UCSD-AML1 (cell line): ENCODE results near the gene ARHGAP10.
"Not testable (repeated sequence)": the region's sequence is repeated elsewhere in the genome, so short reads cannot be mapped to it uniquely, and the experiment has no call there.

Experiments
- DNase-seq: peaks from one replicate; lab custom pipeline; 2025; ENCODE audit not compliant: unreplicated experiment; lab: John Stamatoyannopoulos, UW

Gene ARHGAP10

GRCh38 chr4:147885216-147885615 is 153.3 kb downstream of the ARHGAP10 start:
- not testable (repeated sequence) for DNase-seq

DNA sequence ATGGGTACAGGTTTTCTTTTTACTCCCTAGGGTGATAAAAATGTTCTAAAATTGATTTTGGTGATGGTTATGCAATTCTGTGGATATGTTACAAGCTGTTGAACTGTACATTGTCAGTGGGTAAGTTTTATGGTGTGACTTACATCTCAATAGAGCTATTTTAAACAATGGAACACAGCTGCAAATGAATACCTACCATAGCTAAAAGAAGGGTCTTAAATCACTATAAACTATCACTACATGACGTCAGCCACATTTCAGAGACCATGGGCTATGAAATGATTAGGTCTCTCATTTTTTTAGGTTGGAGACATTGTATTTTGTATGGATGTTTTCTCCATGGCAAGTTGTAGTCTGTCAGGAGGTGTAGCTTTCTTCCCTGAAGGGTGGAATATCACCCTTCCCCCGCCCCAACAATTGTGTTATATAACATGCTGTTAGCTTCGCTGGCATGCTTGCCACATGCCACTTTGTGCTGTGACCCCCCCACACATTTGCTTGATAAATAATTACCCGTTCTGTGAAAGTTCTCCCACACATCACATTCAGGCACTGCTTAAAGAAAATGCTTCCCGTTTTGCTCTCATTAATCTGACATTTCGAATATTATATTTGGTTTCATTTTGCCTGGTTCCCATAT is 159.7 kb downstream of the ARHGAP10 start:
- DNase-seq = no peak

- DNase-seq = no peak
These were observed 167.6 kb downstream of the ARHGAP10 start for GRCh38 chr4:147899512-147899911.

DNA sequence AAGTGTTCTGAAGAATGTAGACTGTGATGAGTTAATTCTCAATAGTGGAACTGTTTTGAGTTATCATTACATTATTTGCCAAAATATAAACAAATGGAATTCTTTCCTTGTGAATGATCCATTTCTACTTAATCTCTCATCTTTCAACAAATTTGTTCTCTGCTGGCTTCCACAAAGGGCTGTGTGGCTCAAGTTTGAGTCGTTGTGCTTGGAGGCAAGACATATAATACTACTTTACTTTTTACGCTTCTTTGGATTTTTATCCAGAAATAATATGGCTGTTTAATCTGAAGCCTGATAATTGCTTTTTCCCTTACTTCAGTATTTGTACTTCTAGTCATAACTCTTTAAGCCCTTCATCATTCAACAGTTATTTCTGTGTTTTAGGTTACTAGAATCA is 169.5 kb downstream of the ARHGAP10 start:
- DNase-seq = no peak

DNA sequence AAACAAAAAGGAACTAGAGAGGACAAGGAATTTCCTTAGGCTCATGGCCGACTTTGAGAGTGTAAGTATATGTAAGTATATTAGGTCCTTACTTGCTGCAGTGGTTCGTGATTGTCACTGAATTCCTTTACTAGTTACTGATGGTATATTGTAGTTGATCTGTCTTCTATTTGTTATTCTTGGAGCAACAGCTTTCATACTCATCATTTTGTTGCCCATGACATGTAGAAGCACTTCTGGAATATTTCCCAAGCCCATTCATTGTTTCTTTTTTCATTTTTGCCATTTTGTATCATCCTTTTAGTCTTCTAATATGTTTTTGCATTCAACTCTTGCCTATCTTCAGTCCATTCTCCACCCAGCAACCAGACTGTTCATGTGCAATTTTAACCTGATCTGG is 170.0 kb downstream of the ARHGAP10 start:
- DNase-seq = no peak

- DNase-seq = no peak
These were observed 177.3 kb downstream of the ARHGAP10 start for GRCh38 chr4:147909225-147909624.

- no peak for DNase-seq
These were observed 178.4 kb downstream of the ARHGAP10 start for GRCh38 chr4:147910315-147910714.

DNA sequence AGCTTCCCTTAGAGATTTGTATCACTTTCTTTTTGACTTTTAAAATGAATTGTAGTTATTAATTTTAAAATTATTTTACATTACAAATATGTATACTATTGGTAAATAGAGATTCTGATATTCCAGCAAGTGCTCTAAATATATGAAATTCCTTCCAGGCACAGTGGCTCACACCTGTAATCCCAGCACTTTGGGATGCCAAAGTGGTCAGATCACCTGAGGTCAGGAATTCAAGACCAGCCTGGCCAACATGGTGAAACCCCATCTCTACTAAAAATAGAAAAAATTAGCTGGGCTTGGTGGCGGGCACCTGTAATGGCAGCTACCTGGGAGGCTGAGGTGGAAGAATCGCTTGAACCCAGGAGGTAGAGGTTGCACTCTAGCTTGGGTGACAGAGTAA is 180.2 kb downstream of the ARHGAP10 start:
- DNase-seq = not testable (repeated sequence)

DNA sequence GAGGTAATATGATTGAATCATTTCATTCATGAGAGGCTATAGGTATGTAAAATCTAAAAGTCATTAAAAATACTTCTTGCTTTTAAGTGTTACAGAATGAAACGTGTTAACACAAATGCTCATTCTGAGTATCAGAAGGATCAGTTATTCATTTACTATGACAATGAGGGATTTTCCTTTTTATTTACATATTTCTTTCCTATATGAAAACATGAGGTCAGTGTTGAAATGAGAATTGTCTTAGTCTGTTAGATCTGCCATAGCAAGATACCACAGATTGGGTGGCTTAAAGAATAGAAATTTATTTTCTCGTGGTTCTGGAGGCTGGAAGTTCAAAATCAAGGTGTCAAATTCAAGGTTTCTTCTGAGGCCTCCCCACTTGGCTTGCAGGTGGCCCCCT is 181.2 kb downstream of the ARHGAP10 start:
- no peak for DNase-seq

DNA sequence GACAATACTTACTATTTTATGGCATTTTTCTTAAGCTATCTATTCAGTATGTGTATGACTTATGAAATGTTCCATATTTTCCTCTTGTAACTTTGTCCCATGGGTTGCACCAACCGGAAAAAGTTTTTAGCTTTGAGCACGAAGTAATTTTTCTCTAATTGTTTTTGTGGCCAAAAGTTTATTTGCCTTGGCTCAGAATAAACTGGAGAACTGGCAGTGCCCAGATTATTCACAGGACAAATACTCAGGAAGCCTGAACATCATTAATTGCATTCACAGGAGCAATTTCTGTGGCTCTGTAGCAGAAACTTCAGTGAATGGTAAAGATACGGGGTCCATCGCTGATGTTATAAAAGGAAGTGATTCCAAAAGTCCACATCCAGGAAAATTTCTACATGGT is 184.5 kb downstream of the ARHGAP10 start:
- DNase-seq = no peak

DNA sequence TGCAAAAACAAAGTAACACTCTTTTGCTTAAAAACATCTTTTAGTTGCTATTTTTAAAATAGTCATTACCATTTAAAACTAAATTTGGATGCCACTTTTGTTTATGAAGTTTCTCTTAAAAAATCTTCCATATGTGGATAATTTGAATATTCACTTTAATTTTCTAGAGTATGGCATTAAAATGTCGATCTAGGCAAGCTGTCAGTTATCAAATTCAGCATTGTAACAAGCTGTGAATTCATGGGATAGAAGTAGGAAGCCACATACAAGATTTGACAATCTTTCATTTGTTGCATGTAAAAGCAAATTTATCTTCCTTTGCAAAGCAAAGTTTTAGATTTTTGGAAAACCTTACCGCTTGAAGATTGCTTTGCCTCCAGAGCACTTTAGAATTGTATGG is 191.5 kb downstream of the ARHGAP10 start:
- no peak for DNase-seq

DNA sequence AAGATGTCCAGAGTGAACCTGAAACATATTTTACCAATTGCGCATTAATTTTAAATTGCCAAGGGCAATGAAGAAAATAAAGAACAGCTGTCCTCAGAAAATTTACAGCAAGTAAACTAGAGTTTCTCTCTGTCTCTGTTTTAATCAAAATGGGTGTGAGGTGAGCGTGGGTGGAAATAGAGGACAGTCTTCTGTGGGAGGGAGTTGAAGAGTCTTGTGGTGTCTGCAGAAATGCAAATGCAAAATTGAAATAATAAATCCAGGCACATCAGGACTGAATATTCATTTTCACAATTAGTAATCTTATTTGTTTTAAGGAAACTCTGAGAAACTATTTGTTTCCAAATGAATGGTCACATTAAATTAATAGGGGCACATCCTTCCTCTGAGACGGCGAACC is 192.0 kb downstream of the ARHGAP10 start:
- DNase-seq = no peak

- DNase-seq = peak; percentile 18
These were observed 192.9 kb downstream of the ARHGAP10 start for GRCh38 chr4:147924604-147925412.

DNA sequence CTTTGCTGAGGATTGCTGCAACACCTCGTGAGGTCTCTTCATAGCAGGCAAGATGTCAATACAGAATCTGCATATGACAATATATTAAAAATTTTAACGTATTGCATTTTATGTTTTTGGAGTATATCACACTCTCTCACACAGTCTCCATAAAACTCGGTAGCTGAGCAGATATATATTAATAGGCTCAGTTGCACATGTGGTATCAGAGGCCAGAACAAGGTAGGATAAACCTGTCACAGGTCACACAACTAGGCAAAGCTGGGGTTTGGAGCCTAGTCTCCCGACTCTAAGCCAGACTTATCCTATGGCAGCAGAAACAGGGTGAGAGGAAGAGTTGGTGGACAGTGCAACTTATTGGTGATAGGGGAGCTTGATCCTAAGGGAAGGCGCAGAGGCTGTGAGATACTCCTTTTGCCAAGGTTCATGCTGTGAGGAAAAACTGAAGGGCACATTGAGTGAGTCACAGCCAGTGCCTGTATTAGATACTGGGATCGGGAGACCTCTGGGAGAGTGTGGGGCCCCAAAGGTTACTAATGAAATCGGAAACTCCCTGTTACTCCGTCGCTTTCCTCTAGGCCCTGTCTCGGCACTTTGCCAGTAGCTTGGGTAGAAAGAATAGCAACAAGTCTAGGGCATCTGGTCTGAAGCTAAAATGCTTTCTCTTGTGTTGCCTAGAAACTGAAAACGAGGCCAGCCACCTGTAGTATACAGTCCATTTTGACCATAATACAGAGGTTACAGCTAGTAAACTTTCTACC is 195.7 kb downstream of the ARHGAP10 start:
- no peak for DNase-seq

GRCh38 chr4:147928400-147928799 is 196.5 kb downstream of the ARHGAP10 start:
- no peak for DNase-seq

DNA sequence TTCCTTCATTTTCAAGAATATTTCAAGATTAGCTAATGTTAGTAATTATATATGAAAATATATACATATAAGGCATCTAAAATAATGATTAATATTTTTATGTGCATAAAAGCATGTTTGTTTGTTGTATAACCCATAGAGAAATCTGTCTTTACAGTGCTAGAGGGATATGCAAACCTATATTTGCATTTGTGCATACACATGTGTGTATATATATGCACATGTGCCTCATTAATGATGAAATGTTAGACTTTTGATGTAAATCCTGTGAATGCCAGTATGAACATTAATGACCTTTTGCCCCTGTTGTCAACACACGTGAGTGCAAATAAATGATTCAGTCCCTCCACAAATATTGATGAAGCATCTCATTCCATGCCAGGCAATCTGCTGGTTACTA is 197.9 kb downstream of the ARHGAP10 start:
- DNase-seq = no peak

DNA sequence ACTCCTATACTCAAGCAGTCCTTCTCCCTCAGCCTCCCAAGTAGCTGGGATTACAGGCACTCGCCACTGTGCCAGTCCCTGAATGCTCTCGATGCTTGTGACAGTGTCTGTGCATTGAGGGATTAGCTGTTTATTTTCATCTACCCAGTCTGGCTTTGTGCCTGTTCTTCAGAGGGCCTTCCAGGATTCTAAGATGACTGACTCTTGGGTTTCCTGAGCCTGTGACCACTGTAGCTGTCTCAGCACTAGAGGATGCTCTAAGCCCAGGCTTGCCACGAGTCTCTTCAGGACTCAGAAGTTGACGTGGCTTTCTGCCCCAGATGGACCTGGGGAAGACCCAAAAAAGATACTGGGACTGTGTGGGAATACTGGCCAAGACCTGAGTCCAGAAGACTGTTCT is 201.4 kb downstream of the ARHGAP10 start:
- peak; percentile 13 for DNase-seq

DNA sequence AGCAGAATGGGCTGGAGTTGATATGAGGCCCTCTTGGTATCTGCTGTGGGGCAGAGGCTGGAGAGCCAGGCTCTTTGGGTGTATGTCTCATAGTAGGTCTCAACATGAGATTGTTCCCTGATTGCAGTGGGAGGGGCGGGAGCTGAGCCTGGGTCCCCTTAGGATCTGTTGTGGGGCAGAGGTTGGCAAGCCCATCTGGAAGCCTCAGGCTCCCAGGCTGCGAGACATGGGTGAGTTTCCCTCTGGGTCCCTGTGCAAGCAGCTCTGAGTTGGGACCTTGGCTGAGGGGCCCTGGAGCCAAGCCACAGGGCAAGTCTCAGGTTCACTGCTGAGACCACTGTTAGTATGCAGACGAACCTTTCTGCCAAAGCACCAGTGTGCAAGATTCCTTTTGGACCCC is 201.9 kb downstream of the ARHGAP10 start:
- DNase-seq = no peak

DNA sequence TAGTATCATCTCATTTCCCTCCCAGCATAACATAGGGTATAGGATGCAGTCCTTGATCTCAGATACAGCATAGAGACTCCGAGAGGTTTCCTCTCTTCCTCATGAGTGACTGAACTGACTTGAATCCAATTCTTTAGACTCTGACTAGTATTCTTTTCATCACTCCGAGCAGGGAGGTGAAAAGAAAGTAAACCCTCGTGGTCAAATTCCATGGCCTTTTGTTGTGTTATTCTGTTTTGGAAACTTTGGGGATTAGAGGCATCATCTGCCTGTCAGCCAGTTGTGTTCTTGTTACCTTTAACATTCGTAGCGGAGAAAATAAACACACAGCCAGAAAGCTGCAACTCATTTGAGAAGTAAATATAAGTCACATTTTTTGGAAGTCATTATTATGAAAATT is 206.6 kb downstream of the ARHGAP10 start:
- DNase-seq = no peak

GRCh38 chr4:147940171-147940570 is 208.3 kb downstream of the ARHGAP10 start:
- no peak for DNase-seq

GRCh38 chr4:147941373-147941772 is 209.5 kb downstream of the ARHGAP10 start:
- no peak for DNase-seq

DNA sequence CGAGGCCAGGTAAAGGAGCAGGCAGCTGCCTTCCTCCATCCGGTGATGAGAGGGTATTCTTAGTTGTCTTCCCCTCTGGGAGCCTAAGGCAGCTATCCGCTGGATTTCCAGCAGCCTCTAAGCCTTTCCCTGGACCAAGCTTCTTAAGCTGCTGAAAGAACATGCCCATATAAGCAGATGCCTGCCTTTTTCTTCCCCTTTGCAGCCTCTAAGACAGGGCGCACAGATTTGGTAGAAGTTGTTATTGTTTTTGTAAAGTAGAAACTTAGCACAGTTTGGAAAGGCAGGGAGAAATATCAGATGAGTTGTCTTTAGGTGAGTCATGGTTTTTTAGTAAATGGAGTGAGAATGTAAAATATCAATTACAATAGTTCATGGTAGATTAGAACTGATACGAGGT is 210.8 kb downstream of the ARHGAP10 start:
- DNase-seq = no peak
